Glutamatergic neuron (in vitro differentiated cells): Measurements from ENCODE around the gene RABL6. TPM values are rescaled to one million over a fixed set of nuclear protein-coding genes. Genes with fewer than 3 reads are reported as not detected.
A peak's percentile ranks its signal among the peaks of the same experiment; 100 is the strongest.
"Not testable (repeated sequence)": the region's sequence is repeated elsewhere in the genome, so short reads cannot be mapped to it uniquely, and the experiment has no call there.

Experiments used
- DNase-seq: peaks from one replicate; pipeline ENCODE4 v3.0.0; 2022
- H3K27ac Mint-ChIP-seq: one replicate; pipeline ENCODE4 v1.8.0; 2020; ENCODE audit warnings: mild to moderate bottlenecking, mixed read lengths, inconsistent platforms; ENCODE audit not compliant: unreplicated experiment
- H3K27me3 Mint-ChIP-seq: one replicate; pipeline ENCODE4 v1.8.0; 2020; ENCODE audit warnings: mild to moderate bottlenecking, moderate library complexity, mixed read lengths, inconsistent platforms; ENCODE audit not compliant: unreplicated experiment
- H3K36me3 Mint-ChIP-seq: one replicate; pipeline ENCODE4 v1.8.0; 2020; ENCODE audit warnings: mild to moderate bottlenecking, mixed read lengths, inconsistent platforms; ENCODE audit not compliant: unreplicated experiment
- H3K4me1 Mint-ChIP-seq: one replicate; pipeline ENCODE4 v1.8.0; 2020; ENCODE audit warnings: mild to moderate bottlenecking, low read depth, mixed read lengths, inconsistent platforms; ENCODE audit not compliant: unreplicated experiment
- H3K4me3 Mint-ChIP-seq: one replicate; pipeline ENCODE4 v1.8.0; 2020; ENCODE audit warnings: mild to moderate bottlenecking, mixed read lengths, inconsistent platforms; ENCODE audit not compliant: unreplicated experiment
- H3K9me3 Mint-ChIP-seq: one replicate; pipeline ENCODE4 v1.8.0; 2020; ENCODE audit warnings: mild to moderate bottlenecking, moderate library complexity, mixed read lengths, inconsistent platforms; ENCODE audit not compliant: unreplicated experiment
- total RNA-seq: library from RNA; stranded (reverse); fragmentation: NEBNext Ultra II Directional; extraction: Animal tissue kit (Norgen Biotek cat#: 25700); gene quantifications from one replicate; pipeline ENCODE4 v1.2.1, GENCODE V29; 2021; ENCODE audit not compliant: unreplicated experiment
- TF ChIP-seq, protein P1 (sequence below): fragments of 200-600 bp; sonication (generic); IDR thresholded peaks from one replicate; pipeline ENCODE4 v1.5.0; 2021; ENCODE audit not compliant: partially characterized antibody, unreplicated experiment

Gene RABL6
- total RNA-seq, 1 donor from 2014 or later: 149 TPM

DNA sequence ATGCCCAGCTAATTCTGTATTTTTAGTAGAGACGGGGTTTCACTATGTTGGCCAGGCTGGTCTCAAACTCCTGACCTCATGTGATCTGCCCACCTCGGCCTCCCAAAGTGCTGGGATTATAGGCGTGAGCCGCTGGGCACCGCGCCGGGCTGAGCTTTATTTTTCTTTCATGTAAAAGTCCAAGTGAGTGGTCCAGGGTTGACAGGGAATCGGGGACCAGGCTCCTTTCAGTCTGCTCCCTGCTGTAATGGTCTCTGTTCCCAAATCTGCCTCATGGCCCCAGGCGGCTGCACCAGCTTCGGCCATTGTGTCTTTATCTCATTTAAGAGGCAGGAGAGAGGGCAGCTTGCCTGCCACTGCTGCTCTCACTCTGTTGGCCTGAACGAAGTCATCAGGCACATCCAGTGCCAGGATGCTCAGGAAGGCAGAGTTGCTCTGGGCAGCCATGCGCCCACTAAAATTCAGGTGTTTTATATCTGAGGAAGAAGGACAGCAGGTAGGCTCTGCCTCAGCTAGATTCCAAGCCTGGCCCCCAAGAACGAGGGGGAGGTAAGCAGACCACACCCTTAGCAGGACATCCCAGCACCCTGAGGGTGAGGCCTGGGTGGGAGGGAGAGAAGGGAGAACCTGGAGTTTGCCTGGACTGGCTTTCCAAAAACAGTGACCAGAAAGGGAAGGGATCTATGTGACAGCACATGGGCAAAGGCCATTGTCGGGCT, 13.3 kb upstream of the RABL6 start:
- Mint-ChIP-seq H3K9me3 (peaks cover 2% of the 10 kb centered on the region), H3K4me3 (no peak overlapping the region), H3K36me3 (no peaks in the 10 kb centered on the region), H3K27ac (peak overlapping the region; percentile 8), H3K4me1 (peaks cover 26% of the 10 kb centered on the region), H3K27me3 (peaks cover 9% of the 10 kb centered on the region)
- TF ChIP-seq, protein P1, sequence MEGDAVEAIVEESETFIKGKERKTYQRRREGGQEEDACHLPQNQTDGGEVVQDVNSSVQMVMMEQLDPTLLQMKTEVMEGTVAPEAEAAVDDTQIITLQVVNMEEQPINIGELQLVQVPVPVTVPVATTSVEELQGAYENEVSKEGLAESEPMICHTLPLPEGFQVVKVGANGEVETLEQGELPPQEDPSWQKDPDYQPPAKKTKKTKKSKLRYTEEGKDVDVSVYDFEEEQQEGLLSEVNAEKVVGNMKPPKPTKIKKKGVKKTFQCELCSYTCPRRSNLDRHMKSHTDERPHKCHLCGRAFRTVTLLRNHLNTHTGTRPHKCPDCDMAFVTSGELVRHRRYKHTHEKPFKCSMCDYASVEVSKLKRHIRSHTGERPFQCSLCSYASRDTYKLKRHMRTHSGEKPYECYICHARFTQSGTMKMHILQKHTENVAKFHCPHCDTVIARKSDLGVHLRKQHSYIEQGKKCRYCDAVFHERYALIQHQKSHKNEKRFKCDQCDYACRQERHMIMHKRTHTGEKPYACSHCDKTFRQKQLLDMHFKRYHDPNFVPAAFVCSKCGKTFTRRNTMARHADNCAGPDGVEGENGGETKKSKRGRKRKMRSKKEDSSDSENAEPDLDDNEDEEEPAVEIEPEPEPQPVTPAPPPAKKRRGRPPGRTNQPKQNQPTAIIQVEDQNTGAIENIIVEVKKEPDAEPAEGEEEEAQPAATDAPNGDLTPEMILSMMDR: no peak
- no peak for DNase-seq

DNA sequence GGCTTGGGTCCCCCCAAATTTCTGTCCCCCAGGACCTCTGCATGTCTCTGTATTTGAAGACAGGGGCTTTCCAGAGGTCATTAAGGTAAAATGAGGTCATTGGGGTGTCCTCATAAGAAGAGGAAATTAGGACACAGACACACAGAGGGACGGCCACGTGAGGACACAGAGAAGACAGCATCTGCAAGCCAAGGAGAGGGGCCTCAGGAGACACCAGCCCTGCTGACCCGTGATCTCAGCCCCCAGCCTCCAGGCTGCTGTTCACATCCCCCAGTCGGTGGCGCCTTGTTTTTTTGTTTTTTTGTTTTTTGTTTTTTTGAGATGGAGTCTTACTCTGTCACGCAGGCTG, 12.8 kb upstream of the RABL6 start:
- TF ChIP-seq, protein P1: no peak
- Mint-ChIP-seq H3K4me1 (peaks cover 24% of the 10 kb centered on the region), H3K4me3 (peak overlapping the region; percentile 57), H3K9me3 (peaks cover 2% of the 10 kb centered on the region), H3K27ac (peak overlapping the region; percentile 55), H3K27me3 (peaks cover 9% of the 10 kb centered on the region), H3K36me3 (no peaks in the 10 kb centered on the region)
- no peak for DNase-seq

DNA sequence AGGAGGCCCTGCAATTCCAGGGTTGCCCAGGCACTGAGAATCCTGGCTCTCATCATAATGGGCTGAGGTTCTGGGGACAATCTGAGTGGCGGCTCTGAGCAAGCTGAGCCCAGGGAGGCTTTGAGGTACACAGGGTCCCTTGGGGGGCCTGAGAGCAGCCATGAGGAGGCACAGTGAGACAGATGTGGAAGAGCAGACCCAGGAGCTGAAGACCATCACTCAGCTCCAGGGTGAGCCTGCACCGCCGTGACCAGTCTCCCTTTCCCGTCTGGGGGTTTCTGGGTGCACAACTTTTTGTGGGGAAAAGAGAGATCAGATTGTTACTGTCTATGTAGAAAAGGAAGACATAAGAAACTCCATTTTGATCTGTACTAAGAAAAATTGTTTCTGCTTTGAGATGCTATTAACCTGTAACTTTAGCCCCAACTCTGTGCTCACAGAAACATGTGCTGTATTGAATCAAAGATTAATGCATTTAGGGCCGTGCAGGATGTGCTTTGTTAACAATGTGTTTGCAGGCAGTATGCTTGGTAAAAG, 11.4 kb upstream of the RABL6 start, which contains the start of gene CCDC183:
TSS of gene CCDC183 (plus strand) at position 101 of the 537 bp plus-strand sequence. CDS start at position 161, 60 bp downstream.
- DNase-seq: no peak
- H3K36me3 Mint-ChIP-seq: no peaks in the 10 kb centered on the region
- H3K27ac Mint-ChIP-seq: peak within 1 kb of the TSS; percentile 88
- TF ChIP-seq, protein P1: no peak
- H3K4me3 Mint-ChIP-seq: peak within 1 kb of the TSS; percentile 82
- H3K27me3 Mint-ChIP-seq: peaks cover 15% of the 10 kb centered on the region
- H3K9me3 Mint-ChIP-seq: peaks cover 5% of the 10 kb centered on the region
- H3K4me1 Mint-ChIP-seq: peaks cover 28% of the 10 kb centered on the region

DNA sequence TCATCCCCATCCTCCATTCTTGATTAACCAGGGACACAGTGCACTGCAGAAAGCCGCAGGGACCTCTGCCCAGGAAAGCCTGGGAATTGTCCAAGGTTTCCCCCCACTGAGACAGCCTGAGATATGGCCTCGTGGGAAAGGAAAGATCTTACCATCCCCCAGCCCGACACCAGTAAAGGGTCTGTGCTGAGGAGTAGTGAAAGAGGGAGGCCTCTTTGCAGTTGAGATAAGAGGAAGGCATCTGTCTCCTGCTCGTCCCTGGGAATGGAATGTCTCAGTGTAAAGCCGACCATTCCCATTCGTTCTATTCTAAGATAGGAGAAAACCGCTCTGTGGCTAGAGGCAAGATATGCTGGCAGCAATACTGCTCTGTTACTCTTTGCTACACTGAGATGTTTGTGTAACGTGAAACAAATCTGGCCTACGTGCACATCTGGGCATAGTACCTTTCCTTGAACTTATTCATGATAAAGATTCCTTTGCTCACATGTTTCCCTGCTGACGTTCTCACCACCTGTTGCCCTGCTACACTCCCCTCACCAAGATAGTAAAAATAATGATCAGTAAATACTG, 10.9 kb upstream of the RABL6 start:
- peaks cover 16% of the 10 kb centered on the region for H3K27me3 Mint-ChIP-seq
- H3K4me1 Mint-ChIP-seq: peaks cover 28% of the 10 kb centered on the region
- peak overlapping the region; percentile 88 for H3K27ac Mint-ChIP-seq
- H3K36me3 Mint-ChIP-seq, DNase-seq, H3K9me3 Mint-ChIP-seq: not testable (repeated sequence)
- H3K4me3 Mint-ChIP-seq: peak overlapping the region; percentile 82

DNA sequence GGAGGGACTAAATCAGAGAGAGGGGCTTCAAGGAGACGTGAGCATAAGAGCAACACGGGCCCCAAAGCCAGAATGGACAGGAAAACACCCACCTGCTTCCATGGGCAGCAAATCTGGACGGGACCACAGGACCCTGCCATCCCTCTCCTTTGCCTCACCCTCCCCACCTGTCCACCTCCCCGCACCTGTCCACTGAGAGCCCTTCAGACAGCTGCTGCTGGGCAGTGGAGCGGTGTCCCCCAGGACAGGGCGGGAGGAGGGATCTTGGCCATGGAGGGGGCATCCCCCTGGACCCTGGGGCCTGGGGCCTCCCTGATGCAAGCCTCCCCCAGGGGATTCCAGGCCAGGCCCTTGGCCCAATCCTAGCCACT, 9.1 kb upstream of the RABL6 start:
- H3K4me1 Mint-ChIP-seq: peaks cover 22% of the 10 kb centered on the region
- H3K27me3 Mint-ChIP-seq: peaks cover 17% of the 10 kb centered on the region
- no peak for DNase-seq
- TF ChIP-seq, protein P1: no peak
- no peak overlapping the region for H3K27ac Mint-ChIP-seq
- peaks cover 7% of the 10 kb centered on the region for H3K9me3 Mint-ChIP-seq
- no peaks in the 10 kb centered on the region for H3K36me3 Mint-ChIP-seq
- H3K4me3 Mint-ChIP-seq: no peak overlapping the region
